ENCODE measurements around the gene NASP.

Gene NASP

DNA sequence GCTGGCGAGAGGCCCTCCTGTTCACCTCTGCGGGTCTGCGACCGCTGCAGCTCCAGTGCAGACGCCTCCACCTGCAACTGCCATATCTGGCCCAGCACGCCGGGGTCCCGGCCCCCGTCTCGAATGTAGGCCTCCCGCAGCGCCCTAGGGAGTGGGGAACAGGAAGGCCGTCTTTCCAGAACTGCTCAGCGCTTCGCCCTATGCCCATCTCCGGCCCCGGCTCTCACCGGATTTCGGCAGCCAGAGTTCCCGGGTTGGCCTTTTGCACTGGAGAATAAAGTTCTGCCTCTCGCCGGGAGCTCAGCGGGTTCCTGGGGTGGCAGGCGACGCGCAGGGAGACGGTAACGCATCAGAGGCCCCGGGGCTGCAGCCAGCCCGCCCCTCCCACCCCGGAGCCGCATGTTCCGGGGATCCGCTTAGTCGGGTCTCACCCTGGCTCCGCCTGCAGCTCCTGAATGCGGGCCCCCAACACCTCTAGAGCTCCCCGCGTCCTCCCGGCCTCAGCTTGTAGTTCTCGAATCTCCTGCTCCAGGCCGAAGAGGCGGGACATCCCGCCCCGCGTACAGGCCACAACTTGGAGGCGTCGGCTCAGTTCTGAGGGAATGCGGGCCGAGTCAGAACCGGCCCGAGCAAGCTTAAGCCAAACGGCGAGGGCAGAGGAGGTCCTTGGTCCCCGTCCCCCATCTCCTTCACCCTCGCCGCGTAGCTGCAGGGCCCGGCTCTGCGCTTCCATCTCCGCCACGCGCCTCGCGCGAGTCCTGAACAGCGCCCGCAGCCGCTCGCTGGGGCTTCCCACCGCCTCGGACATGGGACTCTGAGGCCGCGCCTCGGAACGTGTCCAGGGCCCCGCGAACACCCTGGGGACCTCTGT is 38.9 kb downstream of the NASP start:
- TF ChIP-seq EP300 (IDR thresholded peaks at IDR 0.05; ENCODE audit: borderline replicate concordance) (no peak), TEAD4 (IDR thresholded peaks at IDR 0.05) (no peak), CREB1 (IDR thresholded peaks at IDR 0.05; ENCODE audit: low read depth) (no peak), EGR1 (IDR thresholded peaks at IDR 0.05) (no peak), RAD21 (IDR thresholded peaks at IDR 0.05; ENCODE audit: low read depth) (no peak)
- TF ChIP-seq, protein P1, sequence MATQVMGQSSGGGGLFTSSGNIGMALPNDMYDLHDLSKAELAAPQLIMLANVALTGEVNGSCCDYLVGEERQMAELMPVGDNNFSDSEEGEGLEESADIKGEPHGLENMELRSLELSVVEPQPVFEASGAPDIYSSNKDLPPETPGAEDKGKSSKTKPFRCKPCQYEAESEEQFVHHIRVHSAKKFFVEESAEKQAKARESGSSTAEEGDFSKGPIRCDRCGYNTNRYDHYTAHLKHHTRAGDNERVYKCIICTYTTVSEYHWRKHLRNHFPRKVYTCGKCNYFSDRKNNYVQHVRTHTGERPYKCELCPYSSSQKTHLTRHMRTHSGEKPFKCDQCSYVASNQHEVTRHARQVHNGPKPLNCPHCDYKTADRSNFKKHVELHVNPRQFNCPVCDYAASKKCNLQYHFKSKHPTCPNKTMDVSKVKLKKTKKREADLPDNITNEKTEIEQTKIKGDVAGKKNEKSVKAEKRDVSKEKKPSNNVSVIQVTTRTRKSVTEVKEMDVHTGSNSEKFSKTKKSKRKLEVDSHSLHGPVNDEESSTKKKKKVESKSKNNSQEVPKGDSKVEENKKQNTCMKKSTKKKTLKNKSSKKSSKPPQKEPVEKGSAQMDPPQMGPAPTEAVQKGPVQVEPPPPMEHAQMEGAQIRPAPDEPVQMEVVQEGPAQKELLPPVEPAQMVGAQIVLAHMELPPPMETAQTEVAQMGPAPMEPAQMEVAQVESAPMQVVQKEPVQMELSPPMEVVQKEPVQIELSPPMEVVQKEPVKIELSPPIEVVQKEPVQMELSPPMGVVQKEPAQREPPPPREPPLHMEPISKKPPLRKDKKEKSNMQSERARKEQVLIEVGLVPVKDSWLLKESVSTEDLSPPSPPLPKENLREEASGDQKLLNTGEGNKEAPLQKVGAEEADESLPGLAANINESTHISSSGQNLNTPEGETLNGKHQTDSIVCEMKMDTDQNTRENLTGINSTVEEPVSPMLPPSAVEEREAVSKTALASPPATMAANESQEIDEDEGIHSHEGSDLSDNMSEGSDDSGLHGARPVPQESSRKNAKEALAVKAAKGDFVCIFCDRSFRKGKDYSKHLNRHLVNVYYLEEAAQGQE (IDR thresholded peaks at IDR 0.05; ENCODE audit: low read depth) = no peak

DNA sequence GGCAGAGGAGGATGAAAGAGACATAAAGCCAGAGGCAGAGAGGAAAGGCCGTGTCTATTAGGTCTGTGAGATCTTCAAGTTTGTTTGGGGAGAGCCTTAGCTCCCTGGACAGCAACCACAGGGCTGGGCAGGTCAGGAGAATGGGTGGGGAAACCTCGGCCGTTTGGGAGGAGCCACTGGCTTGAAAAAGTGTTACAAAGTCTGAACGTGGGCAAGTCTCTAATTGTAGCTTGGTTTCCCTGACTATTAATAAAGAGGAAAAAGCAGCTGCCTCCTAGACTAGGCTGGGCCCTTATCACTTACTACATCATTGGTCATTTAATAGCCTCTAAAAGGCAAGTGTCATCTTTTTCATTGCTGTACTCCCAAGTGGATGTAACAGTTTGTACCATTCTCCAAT is 40.1 kb downstream of the NASP start, which contains the start of gene CCDC17:
TSS of gene CCDC17 (minus strand) at position 83 of the 400 bp plus-strand sequence. CDS start 145 bp downstream, outside the sequence.
- no peak for TF ChIP-seq CREB1 (IDR thresholded peaks at IDR 0.05; ENCODE audit: low read depth)
- TF ChIP-seq, protein P2, sequence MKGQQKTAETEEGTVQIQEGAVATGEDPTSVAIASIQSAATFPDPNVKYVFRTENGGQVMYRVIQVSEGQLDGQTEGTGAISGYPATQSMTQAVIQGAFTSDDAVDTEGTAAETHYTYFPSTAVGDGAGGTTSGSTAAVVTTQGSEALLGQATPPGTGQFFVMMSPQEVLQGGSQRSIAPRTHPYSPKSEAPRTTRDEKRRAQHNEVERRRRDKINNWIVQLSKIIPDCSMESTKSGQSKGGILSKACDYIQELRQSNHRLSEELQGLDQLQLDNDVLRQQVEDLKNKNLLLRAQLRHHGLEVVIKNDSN (IDR thresholded peaks at IDR 0.05) = no peak
- TF ChIP-seq, protein P1 (IDR thresholded peaks at IDR 0.05; ENCODE audit: low read depth) = no peak

DNA sequence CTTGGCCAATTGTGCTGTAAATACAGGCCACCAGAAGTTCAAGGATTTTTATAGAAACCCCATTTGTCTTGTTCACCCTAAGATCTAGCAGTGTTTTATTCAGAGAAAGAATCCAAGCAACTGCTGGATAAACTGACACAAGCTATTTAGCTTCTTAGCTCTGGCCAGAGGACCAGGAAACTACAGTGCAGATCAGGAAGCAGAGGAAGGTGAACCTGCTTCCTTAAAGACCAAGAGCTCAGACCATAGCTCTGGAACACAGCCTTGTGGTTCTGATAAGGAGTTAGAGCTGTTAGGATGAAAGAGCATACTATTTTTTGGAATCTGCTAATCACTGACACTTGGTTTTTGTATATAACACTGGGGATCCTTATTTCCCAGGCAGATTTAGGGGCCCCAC is 45.2 kb downstream of the NASP start:
- TF ChIP-seq, protein P1 (IDR thresholded peaks at IDR 0.05; ENCODE audit: low read depth) = no peak
- TF ChIP-seq TCF12 (IDR thresholded peaks at IDR 0.05; ENCODE audit: low read depth) = no peak
- no peak for TF ChIP-seq YY1 (IDR thresholded peaks at IDR 0.05; ENCODE audit: low read depth)
- no peak for TF ChIP-seq TAF1 (IDR thresholded peaks at IDR 0.05; ENCODE audit: low read depth)
- TF ChIP-seq EGR1 (IDR thresholded peaks at IDR 0.05) = no peak
- no peak for TF ChIP-seq ZBTB7A (IDR thresholded peaks at IDR 0.05; ENCODE audit: low read depth)
- TF ChIP-seq NFIC (IDR thresholded peaks at IDR 0.05) = no peak
- TF ChIP-seq FOXM1 (IDR thresholded peaks at IDR 0.05; ENCODE audit: borderline replicate concordance, low read depth) = no peak
- TF ChIP-seq, protein P2 (IDR thresholded peaks at IDR 0.05) = no peak
- TF ChIP-seq RAD21 (IDR thresholded peaks at IDR 0.05; ENCODE audit: low read depth) = no peak
- TF ChIP-seq, protein P3, sequence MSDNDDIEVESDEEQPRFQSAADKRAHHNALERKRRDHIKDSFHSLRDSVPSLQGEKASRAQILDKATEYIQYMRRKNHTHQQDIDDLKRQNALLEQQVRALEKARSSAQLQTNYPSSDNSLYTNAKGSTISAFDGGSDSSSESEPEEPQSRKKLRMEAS (IDR thresholded peaks at IDR 0.05) = no peak
- TF ChIP-seq TEAD4 (IDR thresholded peaks at IDR 0.05) = no peak
- TF ChIP-seq CREB1 (IDR thresholded peaks at IDR 0.05; ENCODE audit: low read depth) = no peak
- no peak for TF ChIP-seq CEBPB (IDR thresholded peaks at IDR 0.05)
- no peak for TF ChIP-seq EP300 (IDR thresholded peaks at IDR 0.05; ENCODE audit: borderline replicate concordance)

DNA sequence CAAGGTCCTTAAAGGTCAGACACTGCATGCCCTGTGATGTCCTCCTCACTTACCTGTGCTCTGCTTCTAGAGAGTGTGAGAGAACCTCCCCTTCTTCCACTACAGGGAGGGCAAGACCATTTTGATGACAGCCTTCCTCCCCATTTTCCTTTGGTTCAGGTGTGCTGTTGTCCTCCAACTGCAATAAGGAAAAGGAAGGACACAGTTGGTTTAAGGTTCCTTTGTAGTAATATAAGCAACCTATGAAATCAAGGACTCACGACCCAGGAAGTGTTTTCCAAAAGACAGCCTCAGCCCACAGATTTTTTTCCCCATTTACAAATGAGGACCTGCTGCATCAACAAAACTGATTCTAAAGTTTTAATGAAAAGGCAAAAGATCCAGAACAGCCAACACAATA is 46.6 kb downstream of the NASP start:
- TF ChIP-seq, protein P2 (IDR thresholded peaks at IDR 0.05) = no peak
- no peak for TF ChIP-seq CREB1 (IDR thresholded peaks at IDR 0.05; ENCODE audit: low read depth)
- TF ChIP-seq ZBTB7A (IDR thresholded peaks at IDR 0.05; ENCODE audit: low read depth) = no peak
- no peak for TF ChIP-seq YY1 (IDR thresholded peaks at IDR 0.05; ENCODE audit: low read depth)
- no peak for TF ChIP-seq CEBPB (IDR thresholded peaks at IDR 0.05)
- no peak for TF ChIP-seq TAF1 (IDR thresholded peaks at IDR 0.05; ENCODE audit: low read depth)
- TF ChIP-seq RAD21 (IDR thresholded peaks at IDR 0.05; ENCODE audit: low read depth) = no peak
- TF ChIP-seq TEAD4 (IDR thresholded peaks at IDR 0.05) = no peak
- TF ChIP-seq, protein P1 (IDR thresholded peaks at IDR 0.05; ENCODE audit: low read depth) = no peak
- TF ChIP-seq TCF12 (IDR thresholded peaks at IDR 0.05; ENCODE audit: low read depth) = no peak
- TF ChIP-seq FOXM1 (IDR thresholded peaks at IDR 0.05; ENCODE audit: borderline replicate concordance, low read depth) = no peak
- no peak for TF ChIP-seq EP300 (IDR thresholded peaks at IDR 0.05; ENCODE audit: borderline replicate concordance)
- no peak for TF ChIP-seq NFIC (IDR thresholded peaks at IDR 0.05)
- TF ChIP-seq EGR1 (IDR thresholded peaks at IDR 0.05) = no peak
- TF ChIP-seq, protein P3 (IDR thresholded peaks at IDR 0.05) = no peak

Data from Ishikawa (cell line).